GM12872 (cell line): ENCODE measurements around the gene SNRPA1.

ENCODE experiments used
- TF ChIP-seq, protein P1 (sequence below): IDR thresholded peaks from 3 replicates; pipeline ENCODE4 v1.5.1; 2011; ENCODE audit warnings: low read depth, mild to moderate bottlenecking, low read length, moderate library complexity; ENCODE audit not compliant: insufficient read depth

Gene SNRPA1

DNA sequence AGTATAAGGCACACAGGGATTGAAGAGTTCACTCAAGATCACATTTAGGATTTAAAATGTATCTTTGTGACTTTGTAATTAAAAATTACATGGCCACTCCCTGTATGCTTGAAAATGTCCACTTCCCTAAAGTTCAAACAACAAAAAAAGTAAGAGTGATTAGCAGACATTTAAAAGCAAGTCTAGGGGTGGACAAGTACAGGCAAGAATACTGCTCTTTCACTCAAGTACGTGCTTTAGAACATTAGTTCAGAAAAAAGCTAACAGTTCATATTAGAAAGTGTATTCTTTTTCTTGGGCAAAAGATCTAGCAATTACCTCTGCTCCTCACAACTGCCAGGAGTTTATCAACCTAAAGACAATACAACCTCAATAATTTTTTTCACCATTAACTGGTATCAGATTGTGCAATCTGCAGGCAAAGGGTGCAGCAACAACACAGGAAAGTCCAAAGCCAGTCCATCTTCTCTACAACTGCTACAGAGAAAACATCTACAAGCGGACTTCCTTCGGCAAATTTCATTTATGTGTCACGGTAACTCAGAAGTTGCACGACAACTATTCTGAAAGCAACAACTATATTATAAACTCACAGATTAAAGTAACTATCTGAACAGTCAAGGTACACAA lies 61.3 kb downstream of the SNRPA1 start:
- TF ChIP-seq, protein P1, sequence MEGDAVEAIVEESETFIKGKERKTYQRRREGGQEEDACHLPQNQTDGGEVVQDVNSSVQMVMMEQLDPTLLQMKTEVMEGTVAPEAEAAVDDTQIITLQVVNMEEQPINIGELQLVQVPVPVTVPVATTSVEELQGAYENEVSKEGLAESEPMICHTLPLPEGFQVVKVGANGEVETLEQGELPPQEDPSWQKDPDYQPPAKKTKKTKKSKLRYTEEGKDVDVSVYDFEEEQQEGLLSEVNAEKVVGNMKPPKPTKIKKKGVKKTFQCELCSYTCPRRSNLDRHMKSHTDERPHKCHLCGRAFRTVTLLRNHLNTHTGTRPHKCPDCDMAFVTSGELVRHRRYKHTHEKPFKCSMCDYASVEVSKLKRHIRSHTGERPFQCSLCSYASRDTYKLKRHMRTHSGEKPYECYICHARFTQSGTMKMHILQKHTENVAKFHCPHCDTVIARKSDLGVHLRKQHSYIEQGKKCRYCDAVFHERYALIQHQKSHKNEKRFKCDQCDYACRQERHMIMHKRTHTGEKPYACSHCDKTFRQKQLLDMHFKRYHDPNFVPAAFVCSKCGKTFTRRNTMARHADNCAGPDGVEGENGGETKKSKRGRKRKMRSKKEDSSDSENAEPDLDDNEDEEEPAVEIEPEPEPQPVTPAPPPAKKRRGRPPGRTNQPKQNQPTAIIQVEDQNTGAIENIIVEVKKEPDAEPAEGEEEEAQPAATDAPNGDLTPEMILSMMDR = no peak

DNA sequence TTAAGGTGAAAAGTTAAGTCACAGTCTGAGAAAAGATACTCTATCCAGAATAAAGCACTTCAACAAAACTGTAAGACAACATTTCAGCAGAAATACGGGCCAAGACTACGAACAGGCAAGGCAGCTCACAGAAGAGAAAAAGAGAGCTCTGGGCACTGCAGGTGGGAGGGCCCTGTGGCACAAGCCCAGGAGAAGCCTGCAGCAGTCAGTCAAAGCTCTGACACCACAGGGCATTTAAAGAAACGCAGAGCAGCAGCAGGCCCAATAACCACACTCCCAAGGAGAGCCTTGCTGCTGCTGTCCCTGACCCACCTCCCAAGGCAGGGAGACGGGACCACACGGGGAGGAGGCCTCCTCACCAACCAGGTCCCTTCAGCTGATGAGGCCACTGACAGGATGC lies 62.4 kb downstream of the SNRPA1 start:
- TF ChIP-seq, protein P1 = no peak
